ENCODE measurements around the gene GABRA6. TPM values are rescaled to one million over a fixed set of nuclear protein-coding genes. Genes with fewer than 3 reads are reported as not detected.
A peak's percentile ranks its signal among the peaks of the same experiment; 100 is the strongest.

The GABRA6 gene
- total and polyA plus RNA-seq, 4 donors = not detected

GRCh38 chr5:161676103-161676502 is 9.4 kb upstream of the GABRA6 start:
- Histone ChIP-seq H3K4me1 (ENCODE audit: control insufficient read depth in 4 of 4, insufficient read depth in 4 of 4, low read length in 3 of 4) (no peaks in the 10 kb centered on the region), H3K4me3 (ENCODE audit: low read depth in 1 of 3, low read length in 3 of 3) (no peak overlapping the region), H3K9ac (ENCODE audit: low read depth in 1 of 2, low read length in 2 of 2) (no peak overlapping the region), H3K36me3 (ENCODE audit: control insufficient read depth in 4 of 4, insufficient read depth in 3 of 4, low read depth in 1 of 4, low read length in 3 of 4) (no peaks in the 10 kb centered on the region), H3K9me3 (ENCODE audit: control insufficient read depth in 4 of 4, low read length in 3 of 4) (no peaks in the 10 kb centered on the region), H3K27ac (ENCODE audit: low read depth in 1 of 2, low read length in 2 of 2) (no peak overlapping the region), H3K27me3 (ENCODE audit: control insufficient read depth in 4 of 4, insufficient read depth in 4 of 4, low read length in 3 of 4) (no peaks in the 10 kb centered on the region)
- 5% methylated on average over 2 of the region's 2 CpGs for WGBS
- TF ChIP-seq EGR1 (IDR thresholded peaks at IDR 0.05; ENCODE audit: low read depth in 2 of 2) (no peak), GABPA (IDR thresholded peaks at IDR 0.05 in 1 of 2, conservative IDR thresholded peaks at IDR 0.05 in 1 of 2) (no peak), RAD21 (IDR thresholded peaks at IDR 0.05) (peak in 1 of 2 donors; percentile 14)
- no peak for DNase-seq (ENCODE audit: low spot score)

GRCh38 chr5:161686149-161686548 is 628 bp downstream of the GABRA6 start:
- no peak for DNase-seq (ENCODE audit: low spot score)
- H3K4me3 ChIP-seq (ENCODE audit: low read depth in 1 of 3, low read length in 3 of 3) = no peak overlapping the region
- H3K27me3 ChIP-seq (ENCODE audit: control insufficient read depth in 4 of 4, insufficient read depth in 4 of 4, low read length in 3 of 4) = no peaks in the 10 kb centered on the region
- TF ChIP-seq SP1 (IDR thresholded peaks at IDR 0.05) (no peak), MAX (IDR thresholded peaks at IDR 0.05) (no peak), TAF1 (conservative IDR thresholded peaks at IDR 0.05) (no peak), RXRA (IDR thresholded peaks at IDR 0.05) (no peak), EGR1 (IDR thresholded peaks at IDR 0.05; ENCODE audit: low read depth in 2 of 2) (no peak), FOXA1 (IDR thresholded peaks at IDR 0.05) (no peak), REST (IDR thresholded peaks at IDR 0.05) (no peak), YY1 (IDR thresholded peaks at IDR 0.05) (no peak), FOXA2 (IDR thresholded peaks at IDR 0.05) (no peak), HNF4G (IDR thresholded peaks at IDR 0.05) (no peak), RAD21 (IDR thresholded peaks at IDR 0.05) (no peak), HNF4A (conservative IDR thresholded peaks at IDR 0.05) (no peak), GABPA (IDR thresholded peaks at IDR 0.05 in 1 of 2, conservative IDR thresholded peaks at IDR 0.05 in 1 of 2) (no peak), ZBTB33 (IDR thresholded peaks at IDR 0.05) (no peak), JUND (IDR thresholded peaks at IDR 0.05) (no peak), CTCF (IDR thresholded peaks at IDR 0.05; ENCODE audit: low read depth, low read length, missing input control) (no peak), NR2F2 (IDR thresholded peaks at IDR 0.05) (no peak), ATF3 (IDR thresholded peaks at IDR 0.05) (no peak)
- no peak overlapping the region for H3K27ac ChIP-seq (ENCODE audit: low read depth in 1 of 2, low read length in 2 of 2)
- no peaks in the 10 kb centered on the region for H3K36me3 ChIP-seq (ENCODE audit: control insufficient read depth in 4 of 4, insufficient read depth in 3 of 4, low read depth in 1 of 4, low read length in 3 of 4)
- WGBS = 69% methylated on average over 8 of the region's 8 CpGs
- H3K9me3 ChIP-seq (ENCODE audit: control insufficient read depth in 4 of 4, low read length in 3 of 4) = peaks cover 0 to 2% (median 0%) of the 10 kb centered on the region in 4 donors
- no peaks in the 10 kb centered on the region for H3K4me1 ChIP-seq (ENCODE audit: control insufficient read depth in 4 of 4, insufficient read depth in 4 of 4, low read length in 3 of 4)
- no peak overlapping the region for H3K9ac ChIP-seq (ENCODE audit: low read depth in 1 of 2, low read length in 2 of 2)

Measured in liver (tissue), 9 donors.